GM21423 (cell line): ENCODE results near the gene TTC24.
A peak's percentile ranks its signal among the peaks of the same experiment; 100 is the strongest.
"Not testable (repeated sequence)": the region's sequence is repeated elsewhere in the genome, so short reads cannot be mapped to it uniquely, and the experiment has no call there.

Experiments used
- ATAC-seq: cut with Tn5 transposase; IDR thresholded peaks from one replicate; pipeline ENCODE4 v1.9.1; 2021; ENCODE audit warnings: mild to moderate bottlenecking, moderate library complexity; ENCODE audit not compliant: unreplicated experiment

TTC24 gene

GRCh38 chr1:156586323-156586722 is 6.8 kb downstream of the TTC24 start:
- ATAC-seq: no peak

- ATAC-seq: no peak
Measured at GRCh38 chr1:156586892-156587477, 7.5 kb downstream of the TTC24 start.

GRCh38 chr1:156587927-156588326 is 8.4 kb downstream of the TTC24 start:
- not testable (repeated sequence) for ATAC-seq

GRCh38 chr1:156589546-156589945 is 10.0 kb downstream of the TTC24 start:
- ATAC-seq: no peak

GRCh38 chr1:156590326-156591180 is 11.0 kb downstream of the TTC24 start:
- ATAC-seq: no peak

GRCh38 chr1:156591181-156591431 is 11.6 kb downstream of the TTC24 start:
- no peak for ATAC-seq

GRCh38 chr1:156591432-156592157 is 12.1 kb downstream of the TTC24 start, which contains the start of gene NAXE:
NAXE (plus strand) TSS chr1:156591776; CDS start chr1:156591805, 29 bp downstream.
- ATAC-seq: peak; percentile 84

- no peak for ATAC-seq
Measured at GRCh38 chr1:156592158-156592909, 12.8 kb downstream of the TTC24 start.

- no peak for ATAC-seq
Measured at GRCh38 chr1:156592910-156593660, 13.6 kb downstream of the TTC24 start.

- no peak for ATAC-seq
Measured at GRCh38 chr1:156593661-156593989, 14.1 kb downstream of the TTC24 start.

- no peak for ATAC-seq
Measured at GRCh38 chr1:156594190-156594589, 14.7 kb downstream of the TTC24 start.

- ATAC-seq: no peak
Measured at GRCh38 chr1:156595016-156595415, 15.5 kb downstream of the TTC24 start.

- ATAC-seq: no peak
Measured at GRCh38 chr1:156596426-156596825, 16.9 kb downstream of the TTC24 start.

- ATAC-seq: no peak
Measured at GRCh38 chr1:156598125-156598524, 18.6 kb downstream of the TTC24 start.

- ATAC-seq: no peak
Measured at GRCh38 chr1:156598731-156599432, 19.4 kb downstream of the TTC24 start.

GRCh38 chr1:156599811-156600210 is 20.3 kb downstream of the TTC24 start:
- no peak for ATAC-seq

GRCh38 chr1:156600733-156601121 is 21.2 kb downstream of the TTC24 start:
- no peak for ATAC-seq

GRCh38 chr1:156601122-156601830 is 21.8 kb downstream of the TTC24 start, which contains the start of gene GPATCH4:
GPATCH4 (minus strand) TSS chr1:156601479.
- ATAC-seq: peak; percentile 42

- no peak for ATAC-seq
Measured at GRCh38 chr1:156601892-156602291, 22.4 kb downstream of the TTC24 start.
